Natural killer cell treated with Interleukin-12 subunit alpha and Interleukin-12 subunit beta and Interleukin-15 and Interleukin-18, amount 100 ng/mL, for 72 hours (primary cell): ENCODE measurements around the gene GYG1. TPM values are rescaled to one million over a fixed set of nuclear protein-coding genes. Genes with fewer than 3 reads are reported as not detected.
"Not testable (repeated sequence)": the region's sequence is repeated elsewhere in the genome, so short reads cannot be mapped to it uniquely, and the experiment has no call there.

Source experiments
- ATAC-seq, 2 donors: fragments of 150-1000 bp; cut with Tn5 transposase in 1 of 2; sonication (Bioruptor Pico), chemical (Tn5 transposase) in 1 of 2; 2 replicates each; pipeline ENCODE4 v1.10.0; 2021
- DNase-seq: peaks from one replicate; pipeline ENCODE4 v3.0.0; 2022; ENCODE audit warnings: low spot score
- H3K27ac Mint-ChIP-seq, 2 donors: 1 replicate in 1 of 2; 2 replicates in 1 of 2; pipeline ENCODE4 v1.8.0; 2022; ENCODE audit warnings: mixed read lengths in 2 of 2, mild to moderate bottlenecking in 1 of 2, moderate library complexity in 1 of 2
- H3K27me3 Mint-ChIP-seq, 2 donors: 1 replicate in 1 of 2; 2 replicates in 1 of 2; pipeline ENCODE4 v1.8.0; 2022; ENCODE audit warnings: mixed read lengths in 2 of 2
- H3K36me3 Mint-ChIP-seq: one replicate; pipeline ENCODE4 v1.8.0; 2022; ENCODE audit warnings: mixed read lengths
- H3K4me1 Mint-ChIP-seq, 2 donors: 1 replicate in 1 of 2; 2 replicates in 1 of 2; pipeline ENCODE4 v1.8.0; 2022; ENCODE audit warnings: low read depth in 2 of 2, mixed read lengths in 2 of 2, mild to moderate bottlenecking in 1 of 2
- H3K4me3 Mint-ChIP-seq: one replicate; pipeline ENCODE4 v1.8.0; 2022; ENCODE audit warnings: mixed read lengths
- H3K9me3 Mint-ChIP-seq: 2 replicates; pipeline ENCODE4 v1.8.0; 2022; ENCODE audit warnings: mixed read lengths
- total RNA-seq, 2 donors: library from RNA; stranded (reverse); gene quantifications; one replicate each; pipeline ENCODE4 v1.2.3, GENCODE V29; 2022

Gene GYG1
- total RNA-seq, 2 donors from 2014 or later = 83.5 to 112 TPM

DNA sequence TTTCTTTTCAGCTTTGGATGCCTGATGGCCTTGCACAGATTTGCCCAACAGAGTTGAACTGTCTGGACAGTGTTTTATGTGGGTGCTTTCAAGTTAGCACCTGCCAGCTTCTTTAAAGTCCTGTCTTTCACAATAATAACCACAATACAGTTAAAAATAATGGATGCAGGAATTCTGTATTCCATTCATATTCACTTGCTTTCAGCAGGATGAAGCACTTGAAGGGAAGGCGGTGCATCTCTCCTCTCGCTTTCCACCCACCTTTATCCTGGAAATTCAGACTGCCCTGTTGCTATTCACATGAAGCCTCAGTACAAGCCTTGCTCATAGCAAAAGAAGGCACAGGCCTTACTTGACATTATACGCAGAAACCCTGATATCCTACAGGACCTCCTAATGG lies 26.5 kb upstream of the GYG1 start:
- peaks cover 8 to 10% of the 10 kb centered on the region in 2 donors for H3K27me3 Mint-ChIP-seq
- no peaks in the 10 kb centered on the region for H3K9me3 Mint-ChIP-seq
- no peak overlapping the region for H3K4me3 Mint-ChIP-seq
- DNase-seq = no peak
- H3K27ac Mint-ChIP-seq = no peak overlapping the region
- ATAC-seq = no peak
- H3K4me1 Mint-ChIP-seq = no peaks in the 10 kb centered on the region
- no peaks in the 10 kb centered on the region for H3K36me3 Mint-ChIP-seq

DNA sequence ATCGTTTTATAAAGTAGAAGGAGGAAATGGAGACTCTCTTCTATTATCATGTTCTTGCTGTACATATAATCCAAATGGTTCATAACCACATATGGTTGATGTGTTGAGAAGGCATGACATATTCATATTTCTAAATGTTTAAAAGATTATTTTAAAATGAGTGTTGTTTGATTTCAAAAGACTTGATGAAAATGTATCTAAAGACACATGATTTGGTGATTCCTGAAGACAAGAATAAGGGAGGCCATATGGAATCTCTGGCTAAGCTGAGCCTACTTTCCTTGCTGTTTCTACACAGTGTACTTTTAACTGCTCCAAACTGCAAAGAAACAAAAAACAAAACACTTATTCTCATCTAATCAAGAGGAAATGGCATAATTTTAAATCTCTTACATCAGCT lies 23.0 kb upstream of the GYG1 start:
- Mint-ChIP-seq H3K4me3 (no peak overlapping the region), H3K36me3 (no peaks in the 10 kb centered on the region), H3K4me1 (no peaks in the 10 kb centered on the region), H3K27me3 (no peaks in the 10 kb centered on the region), H3K27ac (no peak overlapping the region), H3K9me3 (no peaks in the 10 kb centered on the region)
- ATAC-seq (no peak), DNase-seq (no peak)

DNA sequence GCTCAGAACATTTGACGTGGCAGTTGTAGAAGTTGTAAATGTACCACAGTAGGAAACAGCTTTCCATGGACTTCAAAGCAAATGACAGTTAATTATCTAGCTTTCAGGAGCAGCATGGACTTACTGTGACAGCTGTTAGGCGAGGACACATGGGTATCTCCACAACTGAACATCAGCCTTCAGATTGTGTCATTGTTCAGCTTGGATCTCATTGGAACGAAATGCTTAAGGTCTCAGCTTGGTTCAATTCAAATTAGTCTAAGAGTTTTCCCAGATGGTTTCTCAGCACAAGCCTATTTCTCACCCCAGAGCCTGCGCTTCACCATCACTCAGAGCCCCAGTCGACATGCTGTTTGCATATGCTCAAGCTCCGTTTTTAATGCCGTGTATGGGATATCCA lies 21.1 kb upstream of the GYG1 start:
- Mint-ChIP-seq H3K4me3 (no peak overlapping the region), H3K4me1 (peaks cover 3 to 4% of the 10 kb centered on the region in 2 donors), H3K9me3 (no peaks in the 10 kb centered on the region), H3K36me3 (no peaks in the 10 kb centered on the region), H3K27me3 (no peaks in the 10 kb centered on the region), H3K27ac (no peak overlapping the region)
- DNase-seq (no peak), ATAC-seq (no peak)

DNA sequence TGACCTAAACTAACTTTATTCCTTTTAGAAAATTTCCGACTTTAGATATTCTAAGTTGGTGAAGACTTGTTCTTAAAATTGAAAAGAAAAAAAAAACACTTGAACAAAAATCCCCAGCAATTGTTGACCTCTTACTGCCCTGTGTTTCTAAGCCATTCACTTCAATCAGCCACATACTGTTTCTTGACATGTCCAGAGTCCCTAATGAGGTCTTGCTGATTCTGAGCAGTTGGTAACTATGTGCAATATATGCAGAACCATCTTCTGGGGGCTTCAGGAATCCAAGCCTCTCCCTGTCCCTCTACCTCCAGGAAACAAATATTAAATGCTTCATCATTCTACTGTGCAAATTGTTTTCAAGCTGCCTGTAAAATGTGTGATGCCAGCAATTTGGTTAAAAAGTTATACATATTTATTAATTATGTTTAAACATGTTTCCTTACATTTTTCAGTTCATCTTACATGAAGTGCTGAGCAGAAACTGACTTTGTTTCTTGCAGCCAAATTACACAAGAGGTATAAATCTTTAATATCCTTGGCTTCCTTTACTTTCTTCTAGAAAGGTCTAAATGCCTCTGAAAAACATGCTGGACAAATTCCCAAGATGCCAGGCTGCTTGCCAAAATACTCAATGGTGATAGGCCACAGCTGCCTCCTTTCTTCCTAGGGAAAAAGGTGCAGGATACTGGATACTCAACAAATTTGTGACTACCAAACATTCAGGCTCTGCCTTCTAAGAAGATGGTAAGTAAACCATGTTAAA lies 19.8 kb upstream of the GYG1 start:
- no peaks in the 10 kb centered on the region for H3K36me3 Mint-ChIP-seq
- no peak for DNase-seq
- peaks cover 3 to 4% of the 10 kb centered on the region in 2 donors for H3K4me1 Mint-ChIP-seq
- H3K27me3 Mint-ChIP-seq = no peaks in the 10 kb centered on the region
- no peak for ATAC-seq
- no peak overlapping the region for H3K4me3 Mint-ChIP-seq
- no peaks in the 10 kb centered on the region for H3K9me3 Mint-ChIP-seq
- H3K27ac Mint-ChIP-seq = peak overlapping the region in 1 of 2 donors; percentile 30

DNA sequence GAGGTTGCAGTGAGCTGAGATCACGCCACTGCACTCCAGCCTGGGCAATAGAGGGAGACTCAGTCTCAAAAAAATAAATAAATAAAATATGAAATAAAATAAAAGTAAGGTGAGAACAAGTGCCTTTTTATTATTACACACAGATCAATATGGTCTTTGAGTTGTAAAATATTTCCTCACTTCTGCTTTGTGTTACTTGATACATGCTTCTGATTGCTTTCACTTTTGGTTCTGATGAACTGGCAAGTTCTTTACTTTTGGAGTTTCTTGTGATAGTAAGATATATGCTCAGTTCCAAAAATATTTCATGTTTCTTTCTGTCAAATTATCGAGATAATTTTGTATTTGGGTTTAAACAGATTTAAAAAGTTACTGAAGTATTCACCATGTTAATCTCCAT lies 16.6 kb upstream of the GYG1 start:
- peaks cover 4% of the 10 kb centered on the region for H3K36me3 Mint-ChIP-seq
- no peaks in the 10 kb centered on the region for H3K9me3 Mint-ChIP-seq

GRCh38 chr3:148975248-148975647 lies 16.1 kb upstream of the GYG1 start:
- DNase-seq (no peak), ATAC-seq (no peak)
- Mint-ChIP-seq H3K4me1 (peaks cover 3 to 4% of the 10 kb centered on the region in 2 donors), H3K4me3 (no peak overlapping the region), H3K27me3 (peaks cover 3 to 13% of the 10 kb centered on the region in 2 donors), H3K9me3 (no peaks in the 10 kb centered on the region), H3K36me3 (peaks cover 4% of the 10 kb centered on the region), H3K27ac (peak overlapping the region in 1 of 2 donors; percentile 29)

More for the DNA sequence above, 16.6 kb upstream of the GYG1 start:
- DNase-seq (no peak), ATAC-seq (no peak)
- peaks cover under 1 to 11% of the 10 kb centered on the region in 2 donors for H3K27me3 Mint-ChIP-seq
- H3K4me1 Mint-ChIP-seq = peaks cover 3 to 4% of the 10 kb centered on the region in 2 donors
- H3K27ac Mint-ChIP-seq = peak overlapping the region in 1 of 2 donors; percentile 29
- H3K4me3 Mint-ChIP-seq = no peak overlapping the region

- H3K36me3 Mint-ChIP-seq = peaks cover 4% of the 10 kb centered on the region
- H3K4me3 Mint-ChIP-seq = no peak overlapping the region
- no peak for ATAC-seq
- no peaks in the 10 kb centered on the region for H3K9me3 Mint-ChIP-seq
- no peak overlapping the region for H3K27ac Mint-ChIP-seq
- peaks cover 3 to 4% of the 10 kb centered on the region in 2 donors for H3K4me1 Mint-ChIP-seq
- no peak for DNase-seq
- peaks cover 3 to 13% of the 10 kb centered on the region in 2 donors for H3K27me3 Mint-ChIP-seq
Observed at GRCh38 chr3:148975696-148976095, 15.6 kb upstream of the GYG1 start.

DNA sequence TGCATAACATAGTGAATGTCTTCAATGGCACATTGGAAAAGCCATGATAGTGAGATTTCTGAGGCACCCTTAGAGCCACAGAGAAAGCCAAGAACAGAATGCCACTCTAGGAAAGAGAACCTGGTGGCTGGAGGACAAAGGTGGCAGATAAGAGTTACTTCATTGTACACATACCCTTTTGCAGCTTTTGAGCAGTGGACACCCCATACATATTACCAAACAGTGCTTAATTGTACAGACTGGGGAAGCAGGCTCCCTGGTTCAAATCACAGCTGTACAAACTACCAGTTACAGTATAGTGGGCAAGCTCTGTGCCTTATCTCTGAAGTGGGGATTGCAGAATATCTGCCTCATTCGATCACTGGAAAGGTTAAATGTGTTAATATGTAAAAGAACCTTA lies 10.1 kb upstream of the GYG1 start:
- Mint-ChIP-seq H3K9me3 (no peaks in the 10 kb centered on the region), H3K4me1 (no peaks in the 10 kb centered on the region), H3K36me3 (peaks cover 4% of the 10 kb centered on the region), H3K4me3 (no peak overlapping the region), H3K27me3 (peaks cover 13 to 21% of the 10 kb centered on the region in 2 donors), H3K27ac (no peak overlapping the region)
- no peak for ATAC-seq
- no peak for DNase-seq

GRCh38 chr3:148987551-148987950 lies 3.8 kb upstream of the GYG1 start:
- H3K27me3 Mint-ChIP-seq, H3K36me3 Mint-ChIP-seq, H3K4me3 Mint-ChIP-seq, H3K9me3 Mint-ChIP-seq, ATAC-seq, DNase-seq: not testable (repeated sequence)
- Mint-ChIP-seq H3K4me1 (peaks cover 11 to 25% of the 10 kb centered on the region in 2 donors), H3K27ac (peak overlapping the region in 1 of 2 donors; percentile 24)

GRCh38 chr3:148990236-148990635 lies 1.1 kb upstream of the GYG1 start:
- ATAC-seq (peak; percentile 58 to 60), DNase-seq (peak; percentile 64)
- H3K27ac Mint-ChIP-seq = peak overlapping the region; percentile 95 to 96
- peak overlapping the region; percentile 76 for H3K4me3 Mint-ChIP-seq
- H3K9me3 Mint-ChIP-seq = no peaks in the 10 kb centered on the region
- H3K27me3 Mint-ChIP-seq = peaks cover 0 to 4% of the 10 kb centered on the region in 2 donors
- peaks cover 28 to 42% of the 10 kb centered on the region in 2 donors for H3K4me1 Mint-ChIP-seq
- H3K36me3 Mint-ChIP-seq = peaks cover under 1% of the 10 kb centered on the region

DNA sequence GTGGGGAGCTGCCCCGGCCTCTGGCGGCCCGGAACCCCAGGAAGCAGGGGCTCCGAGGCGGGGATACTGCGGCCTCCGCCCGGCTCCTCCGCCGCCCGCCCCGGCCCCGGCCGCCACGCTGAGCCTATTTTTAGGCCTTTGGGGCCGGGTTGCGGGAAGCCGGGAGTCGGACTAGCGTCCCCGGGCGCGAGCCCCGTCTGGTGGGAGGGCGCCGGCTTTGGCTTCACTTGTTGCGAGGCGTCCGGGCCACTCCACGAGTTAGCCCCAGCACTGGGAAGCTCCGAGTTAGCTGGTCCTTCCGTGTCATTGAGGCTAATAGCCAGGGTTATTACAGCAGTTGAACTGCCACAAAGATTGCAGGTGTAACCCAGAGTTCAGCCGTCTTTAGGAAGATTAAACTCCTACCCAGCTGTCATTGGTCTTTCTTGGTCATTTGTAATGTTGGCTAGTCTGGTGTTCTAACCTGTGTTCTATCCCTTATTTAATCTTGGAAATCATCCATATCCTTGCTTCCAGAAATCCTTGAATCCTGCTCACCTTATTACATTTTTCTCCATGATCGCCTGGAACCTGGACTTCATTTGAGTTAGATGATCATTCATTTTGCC lies 791 bp downstream of the GYG1 start:
- Mint-ChIP-seq H3K27me3 (no peaks in the 10 kb centered on the region), H3K4me1 (peaks cover 40 to 61% of the 10 kb centered on the region in 2 donors)

DNA sequence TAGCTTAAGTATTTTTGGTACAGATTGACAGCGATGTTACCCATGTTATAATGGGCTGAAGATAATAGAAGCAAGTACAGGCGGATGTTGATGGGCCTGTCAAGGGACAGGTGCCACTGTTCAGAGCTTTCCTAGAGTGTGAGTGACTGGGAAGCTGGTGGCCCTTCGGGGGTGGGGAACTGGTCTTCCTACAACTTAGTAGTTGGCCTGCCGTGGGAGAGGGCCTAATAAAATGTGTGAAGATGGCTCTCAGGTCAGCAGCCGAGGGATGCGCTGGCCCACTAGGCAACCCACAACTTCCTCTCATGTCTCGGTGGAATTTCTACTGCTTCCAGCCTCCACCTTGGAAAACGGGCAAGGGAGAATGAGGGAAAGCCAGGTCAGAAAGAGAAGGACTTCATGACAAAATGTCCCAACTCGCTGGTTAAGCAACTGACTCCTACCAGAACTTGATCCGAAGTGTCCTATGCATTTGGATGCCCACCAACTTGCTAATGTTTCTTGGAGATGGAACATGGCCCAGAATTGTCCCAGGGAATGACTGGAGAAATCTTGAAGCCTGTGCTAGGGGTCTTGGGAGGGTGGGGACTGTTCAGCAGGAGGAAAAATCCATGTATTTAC lies 1.4 kb downstream of the GYG1 start:
- H3K36me3 Mint-ChIP-seq = peaks cover 25% of the 10 kb centered on the region
- H3K27ac Mint-ChIP-seq = peak overlapping the region; percentile 95 to 96
- peak overlapping the region; percentile 91 for H3K4me3 Mint-ChIP-seq
- H3K4me1 Mint-ChIP-seq = peaks cover 43 to 66% of the 10 kb centered on the region in 2 donors
- no peak for ATAC-seq
- no peaks in the 10 kb centered on the region for H3K27me3 Mint-ChIP-seq
- no peak for DNase-seq
- H3K9me3 Mint-ChIP-seq = no peaks in the 10 kb centered on the region

More for the DNA sequence above, 791 bp downstream of the GYG1 start:
- Mint-ChIP-seq H3K4me3 (peak overlapping the region; percentile 91), H3K36me3 (peaks cover 19% of the 10 kb centered on the region), H3K9me3 (no peaks in the 10 kb centered on the region), H3K27ac (peak overlapping the region; percentile 95 to 96)
- DNase-seq = no peak
- peak in 1 of 2 donors; percentile 0 for ATAC-seq

DNA sequence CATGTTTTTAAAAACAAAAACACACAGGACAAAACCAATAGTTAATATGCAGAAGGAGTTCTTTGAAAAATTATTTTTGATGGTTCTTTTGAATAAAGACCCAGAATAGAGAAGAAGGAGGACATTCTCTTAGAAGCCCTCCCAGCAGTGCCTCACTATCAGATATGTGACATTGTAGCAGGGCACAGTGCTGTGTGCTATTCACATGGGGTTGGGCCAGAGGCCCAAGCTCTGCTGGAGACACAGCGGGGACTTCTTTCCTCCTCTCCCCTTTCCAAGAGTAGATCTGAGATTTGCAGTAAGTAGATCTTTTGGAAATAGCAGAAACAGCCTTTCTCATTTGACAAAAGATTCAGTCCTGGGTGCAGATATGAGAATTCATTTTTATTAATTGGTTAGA lies 6.3 kb downstream of the GYG1 start:
- Mint-ChIP-seq H3K27me3 (no peaks in the 10 kb centered on the region), H3K27ac (peak overlapping the region; percentile 95 to 97), H3K4me3 (peak overlapping the region; percentile 54), H3K4me1 (peaks cover 62 to 76% of the 10 kb centered on the region in 2 donors), H3K9me3 (no peaks in the 10 kb centered on the region), H3K36me3 (peaks cover 40% of the 10 kb centered on the region)
- DNase-seq (no peak), ATAC-seq (no peak)

GRCh38 chr3:148998297-148998696 lies 7.0 kb downstream of the GYG1 start:
- DNase-seq = no peak
- H3K36me3 Mint-ChIP-seq = peaks cover 40% of the 10 kb centered on the region
- ATAC-seq = no peak
- peak overlapping the region; percentile 80 for H3K4me3 Mint-ChIP-seq
- peak overlapping the region; percentile 95 to 97 for H3K27ac Mint-ChIP-seq
- peaks cover 55 to 70% of the 10 kb centered on the region in 2 donors for H3K4me1 Mint-ChIP-seq
- H3K27me3 Mint-ChIP-seq = no peaks in the 10 kb centered on the region
- H3K9me3 Mint-ChIP-seq = no peaks in the 10 kb centered on the region
